HUES64 (cell line): Measurements from ENCODE around the gene NTSR2.

ENCODE experiments used
- H3K27ac ChIP-seq: 2 replicates; pipeline ENCODE4 v1.7.0; 2013; ENCODE audit warnings: low read depth, low read length, inconsistent platforms
- H3K27me3 ChIP-seq: 2 replicates; pipeline ENCODE4 v1.6.1; 2013; ENCODE audit warnings: mild to moderate bottlenecking, low read length; ENCODE audit not compliant: insufficient read depth
- H3K36me3 ChIP-seq: 2 replicates; pipeline ENCODE4 v1.6.1; 2013; ENCODE audit warnings: mild to moderate bottlenecking, low read length; ENCODE audit not compliant: insufficient read depth
- H3K4me1 ChIP-seq: 2 replicates; pipeline ENCODE4 v1.6.1; 2013; ENCODE audit warnings: mild to moderate bottlenecking, low read length, moderate library complexity; ENCODE audit not compliant: insufficient read depth
- H3K4me3 ChIP-seq: 2 replicates; pipeline ENCODE4 v1.5.1; 2013; ENCODE audit warnings: mild to moderate bottlenecking, low read length, moderate library complexity
- H3K9ac ChIP-seq: 2 replicates; pipeline ENCODE4 v1.6.1; 2013; ENCODE audit warnings: mild to moderate bottlenecking, low read depth, low read length
- H3K9me3 ChIP-seq: 2 replicates; pipeline ENCODE4 v1.6.1; 2013; ENCODE audit warnings: low read depth, low read length; ENCODE audit not compliant: insufficient read depth
- WGBS: fragments of 150-250, 120-280 bp; methylation state at CpG from one replicate; pipeline ENCODE4 v1.1.7; 2013; ENCODE audit warnings: missing lambda C conversion rate; 5-methylcytosine and 5-hydroxymethylcytosine counted together

NTSR2 gene

GRCh38 chr2:11635141-11635540, 34.9 kb downstream of the NTSR2 start:
- Histone ChIP-seq H3K27me3 (no peaks in the 10 kb centered on the region), H3K4me1 (no peaks in the 10 kb centered on the region), H3K27ac (no peak overlapping the region), H3K36me3 (peaks cover 63% of the 10 kb centered on the region), H3K9ac (no peak overlapping the region), H3K9me3 (no peaks in the 10 kb centered on the region), H3K4me3 (no peak overlapping the region)
- 97% methylated on average over 15 of the region's 15 CpGs for WGBS

DNA sequence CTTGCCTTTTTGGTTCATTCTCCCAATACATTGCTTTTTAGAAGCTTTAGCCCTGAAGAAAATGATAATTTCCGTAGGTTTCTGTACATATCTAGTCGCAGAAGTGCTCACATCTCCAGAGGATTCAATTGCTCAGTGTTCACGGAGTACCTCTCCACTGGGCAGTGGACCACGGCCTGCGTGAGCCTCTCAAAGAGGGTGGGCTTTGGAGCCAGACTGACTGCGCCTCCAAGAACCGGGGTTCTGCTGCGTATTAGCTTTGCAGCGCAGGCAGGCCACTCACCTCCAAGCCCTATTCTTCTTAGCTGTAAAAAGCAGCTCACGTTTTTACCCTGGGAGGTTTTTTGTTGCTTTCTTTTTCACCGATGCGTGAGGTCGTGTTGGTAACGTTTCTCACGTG, 35.4 kb downstream of the NTSR2 start:
- H3K27me3 ChIP-seq: no peaks in the 10 kb centered on the region
- WGBS: 87% methylated on average over 15 of the region's 15 CpGs
- H3K4me1 ChIP-seq: no peaks in the 10 kb centered on the region
- peaks cover 63% of the 10 kb centered on the region for H3K36me3 ChIP-seq
- no peak overlapping the region for H3K9ac ChIP-seq
- no peak overlapping the region for H3K27ac ChIP-seq
- H3K9me3 ChIP-seq: no peaks in the 10 kb centered on the region
- H3K4me3 ChIP-seq: no peak overlapping the region

DNA sequence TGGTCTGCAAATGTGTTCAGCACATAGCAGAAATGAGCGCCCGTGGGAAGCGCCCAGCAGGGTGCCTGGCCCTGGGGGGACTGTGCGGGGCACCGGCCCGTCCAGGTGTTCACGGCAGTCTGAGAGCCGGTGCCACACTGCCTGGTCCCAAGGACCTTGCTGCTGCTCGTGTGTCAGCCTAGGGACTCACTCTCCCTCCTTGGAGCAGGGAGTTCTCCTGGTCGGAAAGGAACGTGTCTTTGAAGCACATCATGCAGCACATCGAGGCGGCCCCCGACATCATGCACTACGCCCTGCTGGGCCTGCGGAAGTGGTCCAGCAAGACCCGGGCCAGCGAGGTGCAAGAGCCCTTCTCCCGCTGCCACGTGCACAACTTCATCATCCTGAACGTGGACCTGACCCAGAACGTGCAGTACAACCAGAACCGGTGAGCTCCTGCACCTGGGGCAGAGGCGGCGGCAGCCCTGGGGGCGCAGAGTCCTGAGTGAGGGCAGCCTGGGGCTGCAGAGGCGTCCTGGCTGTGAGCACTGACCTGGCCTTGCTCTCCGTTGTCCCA, 36.0 kb downstream of the NTSR2 start:
- Histone ChIP-seq H3K4me3 (no peak overlapping the region), H3K27me3 (no peaks in the 10 kb centered on the region), H3K4me1 (no peaks in the 10 kb centered on the region), H3K36me3 (peaks cover 59% of the 10 kb centered on the region), H3K27ac (no peak overlapping the region), H3K9me3 (no peaks in the 10 kb centered on the region), H3K9ac (no peak overlapping the region)
- WGBS: 93% methylated on average over 28 of the region's 28 CpGs

- Histone ChIP-seq H3K4me1 (no peaks in the 10 kb centered on the region), H3K9ac (no peak overlapping the region), H3K4me3 (no peak overlapping the region), H3K36me3 (peaks cover 59% of the 10 kb centered on the region), H3K9me3 (peaks cover 4% of the 10 kb centered on the region; the same call in 1 of the 2 replicates), H3K27ac (no peak overlapping the region), H3K27me3 (no peaks in the 10 kb centered on the region)
- WGBS: 96% methylated on average over 7 of the region's 7 CpGs
Measured at GRCh38 chr2:11631462-11631861, 38.5 kb downstream of the NTSR2 start.

GRCh38 chr2:11630855-11631254, 39.1 kb downstream of the NTSR2 start:
- Histone ChIP-seq H3K9ac (no peak overlapping the region), H3K36me3 (peaks cover 65% of the 10 kb centered on the region), H3K4me1 (no peaks in the 10 kb centered on the region), H3K27ac (no peak overlapping the region), H3K9me3 (peaks cover 4% of the 10 kb centered on the region; the same call in 1 of the 2 replicates), H3K4me3 (no peak overlapping the region), H3K27me3 (no peaks in the 10 kb centered on the region)
- WGBS: 96% methylated on average over 2 of the region's 4 CpGs

- H3K9ac ChIP-seq: no peak overlapping the region
- WGBS: 94% methylated on average over 11 of the region's 11 CpGs
- H3K9me3 ChIP-seq: peaks cover 4% of the 10 kb centered on the region; the same call in 1 of the 2 replicates
- H3K27ac ChIP-seq: no peak overlapping the region
- H3K4me3 ChIP-seq: no peak overlapping the region
- H3K4me1 ChIP-seq: no peaks in the 10 kb centered on the region
- no peaks in the 10 kb centered on the region for H3K27me3 ChIP-seq
- peaks cover 68% of the 10 kb centered on the region for H3K36me3 ChIP-seq
Measured at GRCh38 chr2:11629851-11630250, 40.1 kb downstream of the NTSR2 start.

GRCh38 chr2:11629215-11629614, 40.8 kb downstream of the NTSR2 start:
- Histone ChIP-seq H3K9ac (no peak overlapping the region), H3K36me3 (peaks cover 67% of the 10 kb centered on the region), H3K27ac (no peak overlapping the region), H3K4me3 (no peak overlapping the region), H3K27me3 (no peaks in the 10 kb centered on the region), H3K9me3 (peaks cover 4% of the 10 kb centered on the region; the same call in 1 of the 2 replicates), H3K4me1 (no peaks in the 10 kb centered on the region)
- 91% methylated on average over 11 of the region's 11 CpGs for whole genome bisulfite sequencing

GRCh38 chr2:11628675-11629074, 41.3 kb downstream of the NTSR2 start:
- Histone ChIP-seq H3K36me3 (peaks cover 63% of the 10 kb centered on the region), H3K27ac (no peak overlapping the region), H3K9ac (no peak overlapping the region), H3K27me3 (no peaks in the 10 kb centered on the region), H3K4me1 (no peaks in the 10 kb centered on the region), H3K4me3 (no peak overlapping the region), H3K9me3 (peaks cover 4% of the 10 kb centered on the region; the same call in 1 of the 2 replicates)
- WGBS: 94% methylated on average over 9 of the region's 9 CpGs

GRCh38 chr2:11625671-11626070, 44.3 kb downstream of the NTSR2 start:
- Histone ChIP-seq H3K27me3 (no peaks in the 10 kb centered on the region), H3K4me1 (no peaks in the 10 kb centered on the region), H3K27ac (no peak overlapping the region), H3K4me3 (no peak overlapping the region), H3K9me3 (peaks cover 4% of the 10 kb centered on the region; the same call in 1 of the 2 replicates), H3K36me3 (peaks cover 62% of the 10 kb centered on the region), H3K9ac (no peak overlapping the region)
- WGBS: 96% methylated on average over 10 of the region's 10 CpGs

GRCh38 chr2:11624893-11625292, 45.1 kb downstream of the NTSR2 start:
- H3K27ac ChIP-seq: no peak overlapping the region
- H3K4me1 ChIP-seq: no peaks in the 10 kb centered on the region
- no peak overlapping the region for H3K9ac ChIP-seq
- H3K27me3 ChIP-seq: no peaks in the 10 kb centered on the region
- 95% methylated on average over 10 of the region's 10 CpGs for WGBS
- peaks cover 4% of the 10 kb centered on the region; the same call in 1 of the 2 replicates for H3K9me3 ChIP-seq
- H3K4me3 ChIP-seq: no peak overlapping the region
- peaks cover 54% of the 10 kb centered on the region for H3K36me3 ChIP-seq

DNA sequence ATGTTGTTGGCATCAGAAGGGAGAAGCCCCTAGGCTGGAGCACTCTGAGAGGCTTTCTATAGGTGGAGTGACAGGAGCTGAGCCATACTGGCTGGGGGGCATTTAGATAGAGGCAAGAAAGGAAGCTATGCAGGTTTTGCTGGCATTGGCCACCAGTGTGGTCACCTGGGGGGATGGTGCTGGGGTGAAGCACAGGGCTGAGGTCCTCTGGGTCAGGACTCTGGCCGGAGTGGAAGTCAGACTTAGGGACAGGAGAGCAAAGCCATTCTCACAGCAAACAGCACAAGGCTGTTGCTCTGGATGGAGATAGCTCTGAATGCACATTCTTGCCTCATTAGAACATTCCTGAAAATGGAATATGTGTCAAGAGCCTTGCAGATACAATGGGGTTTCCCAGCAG, 47.4 kb downstream of the NTSR2 start:
- H3K4me1 ChIP-seq: no peaks in the 10 kb centered on the region
- H3K27me3 ChIP-seq: no peaks in the 10 kb centered on the region
- no peak overlapping the region for H3K9ac ChIP-seq
- peaks cover 4% of the 10 kb centered on the region; the same call in 1 of the 2 replicates for H3K9me3 ChIP-seq
- H3K27ac ChIP-seq: no peak overlapping the region
- 86% methylated on average over 1 of the region's 1 CpG for WGBS
- no peak overlapping the region for H3K4me3 ChIP-seq
- H3K36me3 ChIP-seq: peaks cover 62% of the 10 kb centered on the region

DNA sequence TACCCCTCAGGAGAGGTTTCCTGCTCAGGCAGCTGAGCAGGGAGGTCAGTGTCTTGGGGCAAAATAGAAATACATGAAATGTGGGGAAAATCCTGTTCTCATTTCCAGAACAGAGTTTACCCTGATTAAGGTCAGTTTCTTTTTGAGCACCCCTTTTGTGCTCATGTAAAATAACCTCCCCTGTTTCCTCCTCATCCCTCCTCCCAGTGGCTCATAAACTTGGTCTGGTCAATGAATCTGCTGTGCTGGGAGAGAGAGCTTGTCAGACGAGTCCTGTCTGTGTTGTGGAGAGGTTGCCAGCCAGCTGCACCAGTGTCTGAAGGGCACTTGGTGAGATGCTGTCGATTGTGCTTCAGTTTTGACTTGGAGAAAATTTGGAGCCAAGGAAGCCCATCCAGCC, 48.6 kb downstream of the NTSR2 start:
- WGBS: 94% methylated on average over 2 of the region's 2 CpGs

More for the DNA sequence above, 48.6 kb downstream of the NTSR2 start:
- H3K4me1 ChIP-seq: no peaks in the 10 kb centered on the region
- H3K27me3 ChIP-seq: no peaks in the 10 kb centered on the region
- H3K4me3 ChIP-seq: no peak overlapping the region
- H3K9me3 ChIP-seq: no peaks in the 10 kb centered on the region
- H3K36me3 ChIP-seq: peaks cover 61% of the 10 kb centered on the region
- H3K27ac ChIP-seq: no peak overlapping the region
- no peak overlapping the region for H3K9ac ChIP-seq
